OCI-M2 (cell line): Measurements from ENCODE around the gene KXD1.
"Not testable (repeated sequence)": the region's sequence is repeated elsewhere in the genome, so short reads cannot be mapped to it uniquely, and the experiment has no call there.

Experiments
- DNase-seq: peaks from one replicate; lab custom pipeline; 2025; ENCODE audit not compliant: unreplicated experiment; lab: John Stamatoyannopoulos, UW

The KXD1 gene

GRCh38 chr19:18533058-18533457 lies 24.6 kb upstream of the KXD1 start:
- DNase-seq, result no peak

- no peak for DNase-seq
Measured at GRCh38 chr19:18536475-18536874, 21.2 kb upstream of the KXD1 start.

- no peak for DNase-seq
Measured at GRCh38 chr19:18537431-18537830, 20.2 kb upstream of the KXD1 start.

- no peak for DNase-seq
Measured at GRCh38 chr19:18538115-18538514, 19.6 kb upstream of the KXD1 start.

GRCh38 chr19:18539372-18539771 lies 18.3 kb upstream of the KXD1 start:
- DNase-seq, result no peak

GRCh38 chr19:18540200-18540599 lies 17.5 kb upstream of the KXD1 start:
- not testable (repeated sequence) for DNase-seq

GRCh38 chr19:18541258-18541991 lies 16.2 kb upstream of the KXD1 start:
- no peak for DNase-seq

GRCh38 chr19:18541992-18542940 lies 15.4 kb upstream of the KXD1 start:
- DNase-seq, result no peak

GRCh38 chr19:18542941-18543813 lies 14.5 kb upstream of the KXD1 start, which contains the start of gene FKBP8:
TSS of gene FKBP8 (minus strand) at chr19:18543573. CDS start at chr19:18541970, 1,603 bp downstream.
- peak; percentile 63 for DNase-seq

GRCh38 chr19:18543814-18544475 lies 13.7 kb upstream of the KXD1 start:
- DNase-seq, result peak; percentile 96

GRCh38 chr19:18551631-18552030 lies 6.0 kb upstream of the KXD1 start:
- no peak for DNase-seq

GRCh38 chr19:18558202-18558555 lies 509 bp downstream of the KXD1 start:
- no peak for DNase-seq

GRCh38 chr19:18558604-18559003 lies 934 bp downstream of the KXD1 start:
- no peak for DNase-seq

- no peak for DNase-seq
Measured at GRCh38 chr19:18559685-18560084, 2.0 kb downstream of the KXD1 start.

- DNase-seq, result no peak
Measured at GRCh38 chr19:18562086-18562485, 4.4 kb downstream of the KXD1 start.

GRCh38 chr19:18566953-18567352 lies 9.3 kb downstream of the KXD1 start:
- DNase-seq, result no peak

GRCh38 chr19:18568367-18568766 lies 10.7 kb downstream of the KXD1 start:
- DNase-seq, result no peak

- DNase-seq, result peak; percentile 90
Measured at GRCh38 chr19:18571564-18572344, 14.1 kb downstream of the KXD1 start, which contains the start of gene UBA52. TSS of gene UBA52 (plus strand) at chr19:18571857. CDS start at chr19:18573301, 1,444 bp downstream.

GRCh38 chr19:18574691-18575291 lies 17.1 kb downstream of the KXD1 start:
- no peak for DNase-seq
